Stimulated activated CD4-positive, alpha-beta T cell treated with anti-CD3 and anti-CD28 coated beads, Interleukin-12 subunit alpha, Interleukin-12 subunit beta, amount 100 ng/mL, for 24 hours (primary cell): Measurements from ENCODE around the gene SLC7A5.

Experiments used
- DNase-seq, 2 experiments: peaks; one replicate each; pipeline ENCODE4 v3.0.0-alpha.2; 2020; ENCODE audit warnings: low read depth in 2 of 2

The SLC7A5 gene

GRCh38 chr16:87846705-87847466 is 22.4 kb downstream of the SLC7A5 start:
- DNase-seq = no peak

- no peak for DNase-seq
Measured at GRCh38 chr16:87845807-87846619, 23.3 kb downstream of the SLC7A5 start.

GRCh38 chr16:87845213-87845612 is 24.1 kb downstream of the SLC7A5 start:
- DNase-seq = no peak

GRCh38 chr16:87844809-87845208 is 24.5 kb downstream of the SLC7A5 start:
- no peak for DNase-seq

DNA sequence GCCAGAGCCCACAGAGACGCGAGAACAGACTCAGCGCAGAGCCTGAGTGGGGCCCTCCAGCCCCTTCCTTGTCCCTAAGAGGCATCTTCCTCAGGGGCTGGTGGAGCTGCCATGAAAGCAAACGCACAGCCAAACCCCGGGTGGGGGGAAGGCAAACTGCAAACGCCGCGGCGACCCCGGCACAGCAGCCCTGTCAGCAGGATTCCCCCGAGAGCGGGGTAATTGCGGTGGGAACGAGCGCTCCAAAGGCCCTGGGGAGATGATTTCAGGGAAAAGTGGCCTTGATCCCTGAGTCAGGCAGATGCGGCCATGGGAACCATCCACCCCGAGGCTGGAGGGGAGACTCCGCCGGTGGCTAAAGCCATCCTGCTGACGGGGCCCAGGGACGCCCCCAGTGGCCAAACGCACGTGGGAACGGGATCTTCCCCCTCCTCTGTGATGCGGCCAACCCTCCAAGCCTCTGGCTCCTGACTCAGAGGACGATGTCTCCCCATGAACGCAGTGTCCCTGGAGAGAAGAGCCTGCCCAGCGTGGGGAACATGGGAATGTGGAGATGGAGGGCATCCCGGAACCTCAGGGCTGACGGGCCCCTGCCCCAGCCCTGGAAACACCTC is 25.1 kb downstream of the SLC7A5 start:
- no peak for DNase-seq

DNA sequence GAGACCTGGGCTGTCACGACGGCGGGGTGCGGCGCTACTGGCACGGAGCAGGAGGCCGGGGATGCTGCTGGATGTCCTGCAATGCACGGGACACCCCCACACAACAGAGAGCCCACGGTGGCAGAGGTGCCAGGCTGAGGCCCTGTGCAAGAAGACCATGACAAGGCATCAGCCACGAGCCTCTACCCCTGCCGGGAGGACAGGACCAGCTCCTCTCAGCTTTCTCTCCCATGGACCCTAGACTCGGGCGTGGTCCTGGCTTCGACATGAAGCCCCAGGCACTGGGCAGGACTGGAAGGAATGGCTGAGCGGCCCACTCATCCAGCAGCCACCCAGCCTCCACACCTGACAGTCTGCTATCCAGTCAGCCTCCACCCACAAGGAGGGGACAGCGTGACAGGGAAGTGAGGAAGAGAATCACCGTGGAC is 25.6 kb downstream of the SLC7A5 start:
- no peak for DNase-seq

- no peak for DNase-seq
Measured at GRCh38 chr16:87842209-87842869, 27.0 kb downstream of the SLC7A5 start.

GRCh38 chr16:87841340-87842208 is 27.7 kb downstream of the SLC7A5 start:
- DNase-seq = no peak

GRCh38 chr16:87840271-87840978 is 28.9 kb downstream of the SLC7A5 start:
- DNase-seq = no peak

DNA sequence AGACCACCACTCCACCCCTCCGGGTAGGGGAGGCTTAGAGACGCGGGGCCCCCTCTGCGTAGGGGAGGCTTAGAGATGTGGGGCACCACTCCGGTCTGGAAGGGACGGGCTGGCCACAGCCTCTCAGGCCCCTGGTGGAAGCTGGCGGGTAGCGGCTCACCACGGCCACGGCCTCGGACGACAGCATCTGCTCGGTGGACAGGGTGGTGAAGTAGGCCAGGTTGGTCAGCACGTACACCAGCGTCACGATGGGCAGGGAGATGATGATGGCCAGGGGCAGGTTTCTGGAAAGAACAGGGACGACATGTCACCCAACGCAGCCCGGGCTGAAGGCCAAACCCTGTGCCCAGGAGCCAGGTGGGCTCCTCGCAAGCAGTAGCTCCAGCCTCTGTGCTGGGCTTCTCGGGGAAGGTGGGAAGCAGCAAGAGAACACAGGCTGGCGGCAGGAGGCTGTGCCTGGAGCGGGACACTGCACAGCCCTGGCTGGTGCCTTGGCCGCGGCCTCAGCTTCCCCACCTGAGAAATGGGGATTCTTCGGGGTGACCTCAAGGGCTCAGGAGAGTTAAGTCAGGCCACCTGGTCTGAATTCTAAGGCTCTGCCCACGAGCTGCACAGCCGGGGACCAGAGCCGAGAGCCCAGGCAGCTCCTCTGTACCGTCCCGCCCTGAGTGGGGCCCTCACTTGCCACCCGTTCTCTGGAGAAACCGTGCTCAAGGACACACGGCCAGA is 29.6 kb downstream of the SLC7A5 start:
- no peak for DNase-seq

- DNase-seq = no peak
Measured at GRCh38 chr16:87838643-87839541, 30.4 kb downstream of the SLC7A5 start.

DNA sequence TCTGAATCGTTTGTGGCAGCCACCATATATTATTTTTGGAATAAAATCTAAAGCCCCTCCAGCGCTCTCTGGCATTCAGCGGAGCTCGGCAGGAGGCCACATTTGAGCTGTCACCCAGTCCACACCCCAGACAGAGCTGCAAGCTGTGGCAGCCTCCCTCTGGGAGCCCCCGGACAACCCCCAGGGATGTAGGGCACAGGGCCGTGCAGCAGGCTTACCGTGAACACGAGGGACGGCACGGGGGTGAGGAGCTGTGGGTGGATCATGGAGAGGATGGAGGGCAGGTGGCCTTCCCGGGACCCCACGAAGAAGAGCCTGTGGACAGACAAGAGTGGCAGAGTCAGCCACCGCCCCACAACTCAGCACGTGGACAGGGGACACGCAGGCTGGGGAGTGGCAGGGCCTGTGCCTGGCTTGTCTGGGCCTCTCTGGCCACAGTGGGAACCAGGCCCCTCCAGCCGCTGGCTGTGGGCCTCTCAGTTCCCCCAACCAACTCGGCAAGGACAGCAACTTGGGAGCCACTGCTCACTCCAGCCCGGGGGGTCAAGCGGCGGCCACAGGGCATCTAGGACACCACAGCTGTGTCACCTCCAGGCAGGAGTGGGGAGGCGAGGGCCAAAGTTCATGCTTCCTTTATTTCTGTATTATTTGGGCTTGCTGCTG is 31.5 kb downstream of the SLC7A5 start:
- no peak for DNase-seq

GRCh38 chr16:87836844-87837581 is 32.3 kb downstream of the SLC7A5 start:
- DNase-seq = no peak

GRCh38 chr16:87836346-87836843 is 32.9 kb downstream of the SLC7A5 start:
- no peak for DNase-seq

- no peak for DNase-seq
Measured at GRCh38 chr16:87835882-87836331, 33.4 kb downstream of the SLC7A5 start.

DNA sequence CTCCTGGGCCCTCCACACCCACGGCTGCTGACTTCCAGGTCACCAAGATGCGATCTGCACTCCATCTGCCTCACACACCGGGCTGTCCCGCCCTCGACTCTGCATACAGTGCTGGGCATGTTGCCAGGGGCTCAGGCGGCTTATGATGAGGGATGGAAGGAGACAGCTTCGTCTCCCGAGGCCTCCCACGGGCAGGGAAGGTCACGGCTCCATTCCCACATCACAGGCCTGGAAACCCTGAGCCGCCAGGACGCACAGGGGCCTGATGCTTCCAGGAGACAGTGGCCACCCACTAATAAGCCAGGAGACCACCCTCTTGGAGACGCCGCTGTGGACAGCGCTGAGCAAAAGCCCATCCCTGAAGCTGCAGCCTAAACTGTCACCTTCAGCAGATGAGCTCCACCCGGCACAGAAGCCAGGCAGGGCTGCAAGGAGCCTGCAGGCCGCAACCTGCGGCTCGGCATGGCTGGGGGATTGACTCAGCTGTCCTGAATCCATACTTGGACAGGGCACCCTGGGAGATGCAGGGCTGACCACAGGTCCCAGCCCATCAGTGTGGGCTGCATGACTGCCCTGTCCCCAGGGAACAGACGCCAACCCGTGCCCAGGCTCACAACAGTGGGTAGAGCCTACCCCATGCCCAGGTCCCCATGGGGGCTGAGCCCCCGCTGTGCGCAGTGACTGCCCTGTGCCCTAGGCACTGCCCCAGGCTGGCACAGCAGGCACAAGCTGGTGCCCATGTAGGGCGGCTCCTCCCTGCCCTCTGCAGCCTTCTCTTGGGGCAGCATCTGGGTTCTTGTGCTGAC is 34.4 kb downstream of the SLC7A5 start:
- no peak for DNase-seq
